Astrocyte of the cerebellum (primary cell): Measurements from ENCODE around the gene GALM.

Source experiments
- DNase-seq: peaks from one replicate; pipeline ENCODE4 v3.0.0-alpha.2; 2011; ENCODE audit warnings: low read depth
- H3K4me3 ChIP-seq: 2 replicates; pipeline ENCODE4 v1.5.1; 2011; ENCODE audit warnings: mild to moderate bottlenecking, low read depth, low read length, moderate library complexity
- CTCF ChIP-seq: IDR thresholded peaks from 2 replicates; pipeline ENCODE4 v1.5.1; 2012; ENCODE audit warnings: low read length, low read depth, moderate library complexity, mild to moderate bottlenecking; ENCODE audit errors: missing control alignments
- in situ Hi-C: cut with HindIII; loops from 2 replicates; pipeline ENCODE4 v1.10.0; 2017; ENCODE audit warnings: low sequenced_read_pairs

GALM gene

DNA sequence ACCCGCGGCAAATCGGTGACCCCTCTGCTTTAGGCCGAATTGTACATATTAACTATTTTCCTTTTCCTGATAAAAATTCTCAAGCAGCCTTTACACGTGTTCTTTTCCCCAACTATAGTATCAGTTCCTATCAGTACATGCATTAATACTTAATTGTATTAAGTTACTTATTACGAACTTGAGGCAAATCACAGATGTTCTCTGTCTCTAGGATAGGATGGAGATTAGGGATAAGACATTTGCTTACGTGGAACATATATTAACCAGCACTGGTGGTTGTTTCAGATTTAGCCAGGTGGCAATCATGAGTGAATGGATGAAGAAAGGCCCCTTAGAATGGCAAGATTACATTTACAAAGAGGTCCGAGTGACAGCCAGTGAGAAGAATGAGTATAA lies 112.8 kb downstream of the GALM start:
- no peak for TF ChIP-seq CTCF
- in situ Hi-C loops = no loop called here
- no peak for DNase-seq
- H3K4me3 ChIP-seq = peak overlapping the region; percentile 54

- H3K4me3 ChIP-seq = no peak overlapping the region
- TF ChIP-seq CTCF = no peak
- in situ Hi-C loops = no loop called here
- DNase-seq = no peak
Measured at GRCh38 chr2:38783586-38783985, 117.7 kb downstream of the GALM start.
